Measurements from ENCODE around the gene ATXN1. TPM values are rescaled to one million over a fixed set of nuclear protein-coding genes. Genes with fewer than 3 reads are reported as not detected.
A peak's percentile ranks its signal among the peaks of the same experiment; 100 is the strongest.

The ATXN1 gene
- total RNA-seq (2021; fragmentation: NEBNext Ultra II Directional; extraction: Animal tissue kit (Norgen Biotek cat#: 25700)) (3.3 and 4.0 TPM in 2 replicates), polyA plus RNA-seq (2011; rRNA removed) (1.6 and 2.6 TPM in 2 replicates), polyA minus RNA-seq (2011; rRNA and poly(A)+ RNA removed) (4.8 and 7.9 TPM in 2 replicates)
- polyA plus RNA-seq (2011; cell fraction: cytosol; rRNA removed), result 1.9 TPM
- polyA plus RNA-seq (2011; cell fraction: nucleus; rRNA removed), result 6.1 TPM
- polyA plus RNA-seq (2012, experiment 1 of 2), result 1.2 to 1.8 TPM (median 1.6 TPM) in 4 replicates
- 0.08 TPM for polyA plus RNA-seq (2012, experiment 2 of 2)
- polyA plus RNA-seq (2013, experiment 1 of 2), result 1.8 TPM
- polyA plus RNA-seq (2013, experiment 2 of 2), result 1.4 TPM
- polyA minus RNA-seq (2011; cell fraction: cytosol; rRNA and poly(A)+ RNA removed), result 5.8 TPM
- polyA minus RNA-seq (2011; cell fraction: nucleus; rRNA and poly(A)+ RNA removed), result 10.1 TPM
- long read RNA-seq, experiment 1, partial matches to known transcripts, result 0 of 1 reads
- long read RNA-seq, experiment 1, other reads (novel, unspliced or antisense), result 1 of 1 reads
- long read RNA-seq, experiment 2, partial matches to known transcripts, result 0 of 1 reads
- long read RNA-seq, experiment 2, other reads (novel, unspliced or antisense), result 0 of 1 reads

DNA sequence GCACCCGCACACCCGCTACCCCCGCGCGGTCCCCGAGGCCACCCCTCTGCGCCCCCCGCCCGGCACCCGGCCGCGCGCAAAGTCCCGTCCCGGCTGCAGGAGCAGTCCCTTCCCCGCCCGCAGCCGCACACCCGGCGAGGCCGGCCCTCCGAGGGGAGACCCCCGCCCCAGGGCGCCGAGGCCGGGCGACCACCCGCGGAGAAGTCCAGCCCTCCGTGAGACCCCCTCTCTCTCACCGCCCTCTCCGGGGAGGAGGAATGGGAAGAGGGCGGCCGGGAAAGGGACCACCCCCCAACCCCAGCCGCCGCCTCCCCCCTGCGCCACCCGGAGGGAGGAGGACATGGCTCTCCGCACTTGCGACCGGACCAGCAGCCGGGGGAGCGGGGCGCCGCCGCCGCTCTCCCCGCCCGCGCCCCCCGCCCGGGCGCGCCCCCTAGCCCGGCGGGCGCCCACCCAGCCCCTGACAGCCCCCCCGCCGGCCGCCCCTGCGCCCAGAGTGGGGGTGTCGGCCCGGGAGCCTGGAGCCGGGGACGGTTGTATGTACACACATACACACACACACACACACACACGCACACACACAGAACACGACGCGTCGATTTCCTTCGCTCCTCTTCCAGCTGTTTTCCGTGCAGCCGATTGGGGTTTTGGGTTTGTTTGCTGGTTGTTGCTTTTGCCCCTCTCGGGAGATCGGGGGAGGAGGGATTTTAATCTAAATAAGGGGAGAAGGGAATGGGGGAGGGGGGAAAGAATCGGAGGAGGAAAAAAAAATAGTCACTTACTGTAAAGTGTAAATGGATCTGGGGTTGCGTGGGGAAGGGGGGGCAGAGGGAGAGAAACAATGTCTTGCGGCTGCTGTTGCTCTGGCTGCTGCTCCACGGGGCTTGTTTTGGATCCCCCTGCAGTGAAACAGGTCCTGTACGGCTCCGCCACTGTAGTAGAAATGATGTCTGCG, at the start of gene ATXN1:
Gene ATXN1, minus strand, starts transcription at position 945 of the 955 bp plus-strand sequence.
- no peak within 1 kb of the TSS for H2BK20ac ChIP-seq (ENCODE audit: low read length)
- H3K9ac ChIP-seq (replicated peaks in 1 of 4; ENCODE audit: extremely low read depth in 1 of 4, low read depth in 3 of 4, low read length in 3 of 4), result peak within 1 kb of the TSS in 2 of 4 experiments; percentile 20 to 38; a peak in 3 of 7 replicates
- no peak within 1 kb of the TSS for H2BK5ac ChIP-seq (ENCODE audit: low read depth, low read length)
- no peaks in the 10 kb centered on the region for H3K36me3 ChIP-seq (ENCODE audit: control insufficient read depth in 2 of 4, insufficient read depth in 4 of 4, low read length in 3 of 4)
- no peak within 1 kb of the TSS for H3K27ac ChIP-seq (ENCODE audit: low read depth, low read length)
- H3K14ac ChIP-seq (ENCODE audit: insufficient read length), result no peak within 1 kb of the TSS
- H4K20me1 ChIP-seq (replicated peaks in 1 of 2; ENCODE audit: control insufficient read depth in 1 of 2, insufficient read depth in 2 of 2, low read length in 2 of 2), result peaks cover 0 to 2% of the 10 kb centered on the region in 2 experiments
- CTCF ChIA-PET (ENCODE audit: partially characterized antibody), result interaction anchor here (0.9 to 4.4 kb wide), 6 partner anchors 11 to 249 kb away, joined by 3 to 43 read pairs (median 10); no protein-coding TSS in a partner anchor
- H3K79me1 ChIP-seq (ENCODE audit: low read depth, low read length), result no peaks in the 10 kb centered on the region
- H3K4me1 ChIP-seq (replicated peaks in 1 of 4; ENCODE audit: control insufficient read depth in 3 of 4, insufficient read depth in 4 of 4, low read length in 3 of 4), result peaks cover 8 to 22% (median 10%) of the 10 kb centered on the region in 4 experiments; a peak in 6 of 7 replicates
- FAIRE-seq, result no peak
- no peaks in the 10 kb centered on the region for H3K79me2 ChIP-seq (ENCODE audit: control insufficient read depth in 1 of 2, insufficient read depth in 2 of 2, low read length in 2 of 2)
- peak within 1 kb of the TSS; percentile 71; the same call in 1 of the 2 replicates for H2AFZ ChIP-seq (ENCODE audit: low read length)
- no peak within 1 kb of the TSS for H3K56ac ChIP-seq (replicated peaks; ENCODE audit: insufficient read length, low read depth, low read length)
- H4K8ac ChIP-seq (ENCODE audit: extremely low read depth, insufficient read depth, low read length), result peak within 1 kb of the TSS; percentile 59
- WGBS, 2 experiments (ENCODE audit: extremely low coverage in 1 of 2, insufficient coverage in 1 of 2, insufficient read length in 1 of 2, insufficient replicate concordance in 2 of 2, low coverage in 1 of 2, low lambda C conversion rate in 2 of 2, missing lambda C conversion rate in 1 of 2), result 0% methylated on average over 11 of the region's 82 CpGs; no CpG with 5 or more reads in 1 of the 2 experiments
- no peak within 1 kb of the TSS for H2BK120ac ChIP-seq (replicated peaks; ENCODE audit: low read depth, low read length)
- POLR2A ChIA-PET (ENCODE audit: partially characterized antibody), result no interaction called here
- no peak within 1 kb of the TSS for H4K91ac ChIP-seq (replicated peaks; ENCODE audit: insufficient read length, low read length)
- H3K23ac ChIP-seq (ENCODE audit: insufficient read length), result no peak within 1 kb of the TSS
- no peak within 1 kb of the TSS for H2AK5ac ChIP-seq (ENCODE audit: low read depth, low read length)
- H3K4me2 ChIP-seq (ENCODE audit: insufficient read depth in 1 of 2, low read depth in 2 of 2, low read length in 2 of 2), result peak within 1 kb of the TSS; percentile 92 to 99
- peak within 1 kb of the TSS; percentile 63 to 84 (median 68) for H3K4me3 ChIP-seq (ENCODE audit: extremely low read depth in 1 of 4, insufficient read depth in 2 of 4, low read depth in 3 of 4, low read length in 4 of 4)
- H3K4ac ChIP-seq (replicated peaks; ENCODE audit: insufficient read length, low read depth, low read length), result no peak within 1 kb of the TSS
- H2BK15ac ChIP-seq (ENCODE audit: low read length), result no peak within 1 kb of the TSS
- peak in 1 of 2 experiments; percentile 65 for DNase-seq (ENCODE audit: low read depth in 1 of 2, low spot score in 2 of 2)
- H2BK12ac ChIP-seq (ENCODE audit: low read depth, low read length), result no peak within 1 kb of the TSS
- H3K27me3 ChIP-seq (replicated peaks in 1 of 4; ENCODE audit: control insufficient read depth in 3 of 4, extremely low read depth in 1 of 4, insufficient read depth in 3 of 4, low read length in 3 of 4), result peaks cover 1 to 24% (median 12%) of the 10 kb centered on the region in 4 experiments; a peak in 6 of 7 replicates
- peak within 1 kb of the TSS; percentile 24; the same call in 1 of the 2 replicates for H3K18ac ChIP-seq (ENCODE audit: extremely low read depth, low read length)
- peaks cover 15% of the 10 kb centered on the region for H3K23me2 ChIP-seq (ENCODE audit: low read depth, low read length)
- no peak within 1 kb of the TSS for H4K5ac ChIP-seq (ENCODE audit: insufficient read length, low read depth, low read length)
- H3K9me3 ChIP-seq (ENCODE audit: insufficient read depth in 2 of 2, low read depth in 1 of 2, low read length in 1 of 2), result no peaks in the 10 kb centered on the region
- no peak for TF ChIP-seq JUND (IDR thresholded peaks at IDR 0.05; ENCODE audit: low read length)
- TF ChIP-seq EP300 (IDR thresholded peaks at IDR 0.05; ENCODE audit: borderline replicate concordance in 1 of 2, low read depth in 2 of 2, low read length in 2 of 2), result no peak
- no peak for TF ChIP-seq ASH2L (IDR thresholded peaks at IDR 0.05; ENCODE audit: low read length)
- TF ChIP-seq BRCA1 (IDR thresholded peaks at IDR 0.05; ENCODE audit: low read depth, low read length), result no peak
- TF ChIP-seq PHF8 (conservative IDR thresholded peaks at IDR 0.05; ENCODE audit: low read depth, low read length), result 0 out of 2 replicates have a peak, but pooled peaks have one; percentile 18
- TF ChIP-seq FOSL1 (IDR thresholded peaks at IDR 0.05; ENCODE audit: insufficient read depth, low read depth, low read length), result no peak
- TF ChIP-seq TAF1 (IDR thresholded peaks at IDR 0.05; ENCODE audit: low read depth, low read length), result 0 out of 2 replicates have a peak, but pooled peaks have one; percentile 14
- no peak for TF ChIP-seq CHD1 (IDR thresholded peaks at IDR 0.05; ENCODE audit: low read depth, low read length)
